GM12878 (cell line): ENCODE data around the gene LASP1. TPM values are rescaled to one million over a fixed set of nuclear protein-coding genes. Genes with fewer than 3 reads are reported as not detected.

Source experiments
- ATAC-seq: fragments of 200-7000 bp; cut with Tn5 transposase; 3 replicates; pipeline ENCODE4 v1.9.1; 2020; ENCODE audit warnings: mild to moderate bottlenecking, moderate library complexity
- BruUV-seq: library from RNA; stranded (reverse); fragments of 400-500 nt; replicated peaks from 2 replicates; lab custom pipeline; 2021; lab: Mats Ljungman, UMichigan
- CTCF ChIA-PET: fragments of 300-600 bp; sonication (Branson Sonifier 250); formaldehyde crosslinking; extraction: SDS; loops from one replicate; lab custom pipeline; 2021; ENCODE audit warnings: inconsistent platforms; lab: Yijun Ruan, JAX
- POLR2A ChIA-PET: fragments of 350-600 bp; formaldehyde crosslinking; extraction: SDS; loops from one replicate; lab custom pipeline; 2021; ENCODE audit warnings: inconsistent platforms; lab: Charles Lee
- RAD21 ChIA-PET: fragments of 300-600 bp; sonication (Branson Sonifier 250); formaldehyde crosslinking; loops from one replicate; lab custom pipeline; 2023; ENCODE audit warnings: antibody characterized with exemption; ENCODE audit not compliant: unreplicated experiment; lab: Charles Lee
- SMC1A ChIA-PET: fragments of 300-600 bp; sonication (Branson Sonifier 250); formaldehyde crosslinking; loops from one replicate; lab custom pipeline; 2023; ENCODE audit not compliant: unreplicated experiment, uncharacterized antibody; lab: Charles Lee
- DNase-seq: peaks from one replicate; pipeline ENCODE4 v3.0.0-alpha.2; 2011; ENCODE audit warnings: low read depth, low spot score
- FAIRE-seq: peaks from 3 replicates; lab custom pipeline; 2011; peaks lifted over from hg19 to GRCh38; lab: Jason Lieb, UNC
- H2AFZ ChIP-seq: 2 replicates; pipeline ENCODE4 v1.6.0; 2011; ENCODE audit warnings: low read depth, low read length, control low read depth; ENCODE audit not compliant: control insufficient read depth
- H3K27ac ChIP-seq: 2 replicates; pipeline ENCODE4 v1.5.1; 2011; ENCODE audit warnings: control low read depth; ENCODE audit not compliant: control insufficient read depth, insufficient read depth
- H3K27me3 ChIP-seq, 2 experiments: replicated peaks in 1 of 2; 2 replicates each; pipeline versions ENCODE4 v1.6.0 to v1.6.1; 2011; ENCODE audit warnings: low read length in 1 of 2; ENCODE audit not compliant: control insufficient read depth in 2 of 2, insufficient read depth in 2 of 2
- H3K36me3 ChIP-seq, 2 experiments: 2 replicates each; pipeline ENCODE4 v1.5.1; 2011; ENCODE audit warnings: low read length in 1 of 2; ENCODE audit not compliant: control insufficient read depth in 2 of 2, insufficient read depth in 2 of 2
- H3K4me1 ChIP-seq: 2 replicates; pipeline ENCODE4 v1.6.1; 2011; ENCODE audit warnings: mild to moderate bottlenecking, low read length, moderate library complexity, mixed read lengths; ENCODE audit not compliant: control insufficient read depth, insufficient read depth
- H3K4me2 ChIP-seq: 2 replicates; pipeline ENCODE4 v1.6.0; 2011; ENCODE audit warnings: control low read depth; ENCODE audit not compliant: control insufficient read depth, insufficient read depth
- H3K4me3 ChIP-seq: fragments of 200-600 bp; sonication (generic); 2 replicates; pipeline ENCODE4 v1.5.1; 2016
- H3K79me2 ChIP-seq: 2 replicates; pipeline ENCODE4 v1.6.0; 2011; ENCODE audit warnings: low read length; ENCODE audit not compliant: control insufficient read depth, insufficient read depth
- H3K9ac ChIP-seq: 2 replicates; pipeline ENCODE4 v1.8.0; 2011; ENCODE audit warnings: low read length, control low read depth, mixed read lengths; ENCODE audit not compliant: control insufficient read depth, insufficient read depth
- H3K9me3 ChIP-seq: replicated peaks from 3 replicates; pipeline ENCODE4 v1.5.1; 2011; ENCODE audit warnings: mild to moderate bottlenecking, low read length; ENCODE audit not compliant: control insufficient read depth, insufficient read depth
- H4K20me1 ChIP-seq: 2 replicates; pipeline ENCODE4 v1.6.0; 2011; ENCODE audit not compliant: control insufficient read depth, insufficient read depth
- CHD4 ChIP-seq: fragments of 200-600 bp; sonication (generic); IDR thresholded peaks from 2 replicates; pipeline ENCODE4 v1.6.1; 2016; ENCODE audit warnings: mild to moderate bottlenecking
- CTCF ChIP-seq, 3 experiments: IDR thresholded peaks in 2 of 3; conservative IDR thresholded peaks in 1 of 3; 2 replicates each; pipeline ENCODE4 v1.5.1; 2011; ENCODE audit warnings: low read depth in 3 of 3, low read length in 3 of 3, mild to moderate bottlenecking in 3 of 3, control low read depth in 2 of 3, moderate library complexity in 2 of 3, inconsistent platforms in 1 of 3, mixed read lengths in 1 of 3; ENCODE audit not compliant: control insufficient read depth in 2 of 3, insufficient read depth in 1 of 3; ENCODE audit errors: extremely low read depth in 1 of 3
- CUX1 ChIP-seq: IDR thresholded peaks from 2 replicates; pipeline ENCODE4 v1.6.1; 2012; ENCODE audit warnings: improper control_type of control experiment, low read depth, low read length; ENCODE audit not compliant: insufficient replicate concordance
- POLR2A ChIP-seq: IDR thresholded peaks from 2 replicates; pipeline ENCODE4 v1.6.1; 2011; ENCODE audit warnings: low read depth, mild to moderate bottlenecking, low read length
- ZBED1 ChIP-seq: IDR thresholded peaks from 2 replicates; pipeline ENCODE4 v1.6.1; 2016; ENCODE audit warnings: borderline replicate concordance
- WGBS: methylation state at CpG from one replicate; pipeline ENCODE4 v1.1.6; 2016; ENCODE audit warnings: low lambda C conversion rate; ENCODE audit not compliant: insufficient replicate concordance, insufficient coverage; ENCODE audit errors: missing lambda C conversion rate; 5-methylcytosine and 5-hydroxymethylcytosine counted together
- in situ Hi-C: fragments of 300-500 bp; cut with MboI; formaldehyde crosslinking; loops from 9 replicates; pipeline ENCODE4 v1.14.3; 2018; ENCODE audit warnings: mixed read lengths
- intact Hi-C: fragments of 100-400 bp; cut with micrococcal nuclease; formaldehyde crosslinking; loops from one replicate; pipeline ENCODE4 v1.14.2; 2022; ENCODE audit not compliant: unreplicated experiment
- polyA plus RNA-seq, 11 experiments: library from polyadenylated mRNA; depleted of rRNA in 4 of 11; unstranded in 6 of 11; stranded (reverse) in 5 of 11; fragments of >200 nt; fragmentation: Nextera tagmentation in 4 of 11; fragmentation: Illumina TruSeq in 1 of 11; extraction: Ambion mirVana in 4 of 11; extraction: Trizol in 1 of 11; gene quantifications; 1 replicate in 1 of 11; 2 replicates in 10 of 11; pipeline versions ENCODE4 v1.2.1 to v1.2.3, GENCODE V29; 2011 to 2016; ENCODE audit warnings: inconsistent platforms in 2 of 11, missing spikeins in 2 of 11, low read depth in 1 of 11
- total RNA-seq, 4 experiments: library from RNA; depleted of rRNA in 3 of 4; stranded (reverse); fragments of >200 nt in 3 of 4; fragmentation: Illumina TruSeq in 1 of 4; extraction: Trizol in 1 of 4; gene quantifications; 2 replicates each; pipeline versions ENCODE4 v1.2.1 to v1.2.3, GENCODE V29; 2013 to 2021

LASP1 gene
- total and polyA plus RNA-seq, 10 of the 15 experiments (the other 5 are each of a cell fraction or from before 2014, with no cell fraction given) = 21.0 to 114 (median 59.3) TPM

GRCh38 chr17:38848557-38848891 lies 21.3 kb upstream of the LASP1 start:
- no peaks in the 10 kb centered on the region for H3K9me3 ChIP-seq
- in situ Hi-C loops (no loop called here), intact Hi-C loops (no loop called here)
- TF ChIP-seq CHD4 = no peak
- no peak for TF ChIP-seq POLR2A
- TF ChIP-seq CUX1 = no peak
- peak; percentile 0; the same call in 1 of the 2 replicates for TF ChIP-seq ZBED1
- no peak for TF ChIP-seq CTCF (IDR thresholded peaks at IDR 0.05 in 2 of 3, conservative IDR thresholded peaks at IDR 0.05 in 1 of 3; ENCODE audit: control insufficient read depth in 2 of 3, extremely low read depth in 1 of 3, insufficient read depth in 1 of 3, low read depth in 3 of 3, low read length in 3 of 3)
- BruUV-seq = no TSS peak
- ChIA-PET SMC1A (interaction anchor here (1.2 to 1.5 kb wide), 2 partner anchors 10 kb away, joined by 3 to 4 read pairs; no protein-coding TSS in a partner anchor), RAD21 (no interaction called here), POLR2A (interaction anchor here (1.1 to 1.9 kb wide), 2 partner anchors 10 to 21 kb away, joined by 4 to 18 read pairs; partner anchors contain the start of gene LASP1), CTCF (no interaction called here)
- H4K20me1 ChIP-seq = peaks cover 16% of the 10 kb centered on the region; the same call in 1 of the 2 replicates
- WGBS = 100% methylated on average over 1 of the region's 1 CpG
- no peaks in the 10 kb centered on the region for H3K27me3 ChIP-seq
- peaks cover 8 to 47% of the 10 kb centered on the region in 2 experiments for H3K36me3 ChIP-seq
- H3K27ac ChIP-seq = no peak overlapping the region
- no peak overlapping the region for H3K4me3 ChIP-seq
- H3K9ac ChIP-seq = no peak overlapping the region
- FAIRE-seq (no peak), ATAC-seq (no peak), DNase-seq (no peak)
- peaks cover 10% of the 10 kb centered on the region; the same call in 1 of the 2 replicates for H3K4me1 ChIP-seq
- H3K79me2 ChIP-seq = peaks cover 35% of the 10 kb centered on the region
- no peak overlapping the region for H3K4me2 ChIP-seq
- H2AFZ ChIP-seq = no peak overlapping the region
